ENCODE data around the gene NLGN4X. TPM values are rescaled to one million over a fixed set of nuclear protein-coding genes. Genes with fewer than 3 reads are reported as not detected.
"Not testable (repeated sequence)": the region's sequence is repeated elsewhere in the genome, so short reads cannot be mapped to it uniquely, and the experiment has no call there.

The NLGN4X gene
- total RNA-seq, 1 donor, result 0.86 TPM

- TF ChIP-seq CTCF (IDR thresholded peaks at IDR 0.05; ENCODE audit: insufficient read depth, low read depth, low read length), result no peak
Measured at GRCh38 chrX:5916945-5917344, 311.7 kb downstream of the NLGN4X start.

GRCh38 chrX:5915783-5916182 lies 312.9 kb downstream of the NLGN4X start:
- TF ChIP-seq CTCF (IDR thresholded peaks at IDR 0.05; ENCODE audit: insufficient read depth, low read depth, low read length), result no peak
- H3K4me3 ChIP-seq (ENCODE audit: low read depth, low read length), result no peak overlapping the region
- DNase-seq (ENCODE audit: low read depth), result no peak

More at GRCh38 chrX:5916945-5917344, 311.7 kb downstream of the NLGN4X start:
- no peak overlapping the region for H3K4me3 ChIP-seq (ENCODE audit: low read depth, low read length)
- DNase-seq (ENCODE audit: low read depth), result no peak

- no peak for TF ChIP-seq CTCF (IDR thresholded peaks at IDR 0.05; ENCODE audit: insufficient read depth, low read depth, low read length)
- H3K4me3 ChIP-seq (ENCODE audit: low read depth, low read length), result no peak overlapping the region
- DNase-seq (ENCODE audit: low read depth), result no peak
Measured at GRCh38 chrX:5907207-5907606, 321.5 kb downstream of the NLGN4X start.

GRCh38 chrX:5903586-5904190 lies 325.0 kb downstream of the NLGN4X start:
- DNase-seq (ENCODE audit: low read depth); H3K4me3 ChIP-seq (ENCODE audit: low read depth, low read length): not testable (repeated sequence)

GRCh38 chrX:5898463-5898862 lies 330.2 kb downstream of the NLGN4X start:
- H3K4me3 ChIP-seq (ENCODE audit: low read depth, low read length), result no peak overlapping the region
- no peak for DNase-seq (ENCODE audit: low read depth)
- TF ChIP-seq CTCF (IDR thresholded peaks at IDR 0.05; ENCODE audit: insufficient read depth, low read depth, low read length), result no peak

GRCh38 chrX:5891378-5891777 lies 337.3 kb downstream of the NLGN4X start:
- no peak for TF ChIP-seq CTCF (IDR thresholded peaks at IDR 0.05; ENCODE audit: insufficient read depth, low read depth, low read length)
- DNase-seq (ENCODE audit: low read depth), result no peak
- no peak overlapping the region for H3K4me3 ChIP-seq (ENCODE audit: low read depth, low read length)

GRCh38 chrX:5876984-5877596 lies 351.6 kb downstream of the NLGN4X start:
- TF ChIP-seq CTCF (IDR thresholded peaks at IDR 0.05; ENCODE audit: insufficient read depth, low read depth, low read length), result peak; percentile 42
- H3K4me3 ChIP-seq (ENCODE audit: low read depth, low read length), result no peak overlapping the region
- peak; percentile 3 for DNase-seq (ENCODE audit: low read depth)

Data from fibroblast of villous mesenchyme (primary cell).